NB4 (cell line): ENCODE results near the gene HSPBP1.

Experiments
- POLR2A ChIP-seq: IDR thresholded peaks from 2 replicates; pipeline ENCODE4 v1.6.1; 2011; ENCODE audit warnings: mild to moderate bottlenecking; ENCODE audit not compliant: insufficient read length; ENCODE audit errors: extremely low read depth
- TF ChIP-seq, protein P1 (sequence below): IDR thresholded peaks from one replicate; pipeline ENCODE4 v1.5.1; 2012; ENCODE audit warnings: low read depth, low read length

DNA sequence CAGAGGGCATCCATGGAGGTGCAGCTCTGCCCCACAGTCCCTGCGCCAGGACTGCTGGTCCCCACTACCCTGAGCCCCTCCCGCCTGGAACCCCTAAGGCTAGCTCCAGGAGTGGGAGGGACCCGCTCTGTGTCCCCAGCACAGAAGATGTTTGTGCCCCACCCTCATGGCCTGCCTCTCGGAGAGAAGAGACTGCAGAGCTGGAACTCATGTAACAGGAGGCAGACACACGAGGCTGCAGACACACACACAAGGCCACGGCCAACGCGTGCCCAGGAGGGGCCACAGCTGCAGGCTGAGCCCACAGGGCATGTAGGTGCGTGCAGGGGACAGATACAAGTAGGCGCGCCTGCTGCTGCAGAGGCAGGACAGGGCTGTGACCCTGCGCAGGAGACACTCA is 40.9 kb downstream of the HSPBP1 start:
- TF ChIP-seq, protein P1, sequence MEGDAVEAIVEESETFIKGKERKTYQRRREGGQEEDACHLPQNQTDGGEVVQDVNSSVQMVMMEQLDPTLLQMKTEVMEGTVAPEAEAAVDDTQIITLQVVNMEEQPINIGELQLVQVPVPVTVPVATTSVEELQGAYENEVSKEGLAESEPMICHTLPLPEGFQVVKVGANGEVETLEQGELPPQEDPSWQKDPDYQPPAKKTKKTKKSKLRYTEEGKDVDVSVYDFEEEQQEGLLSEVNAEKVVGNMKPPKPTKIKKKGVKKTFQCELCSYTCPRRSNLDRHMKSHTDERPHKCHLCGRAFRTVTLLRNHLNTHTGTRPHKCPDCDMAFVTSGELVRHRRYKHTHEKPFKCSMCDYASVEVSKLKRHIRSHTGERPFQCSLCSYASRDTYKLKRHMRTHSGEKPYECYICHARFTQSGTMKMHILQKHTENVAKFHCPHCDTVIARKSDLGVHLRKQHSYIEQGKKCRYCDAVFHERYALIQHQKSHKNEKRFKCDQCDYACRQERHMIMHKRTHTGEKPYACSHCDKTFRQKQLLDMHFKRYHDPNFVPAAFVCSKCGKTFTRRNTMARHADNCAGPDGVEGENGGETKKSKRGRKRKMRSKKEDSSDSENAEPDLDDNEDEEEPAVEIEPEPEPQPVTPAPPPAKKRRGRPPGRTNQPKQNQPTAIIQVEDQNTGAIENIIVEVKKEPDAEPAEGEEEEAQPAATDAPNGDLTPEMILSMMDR: no peak
- no peak for TF ChIP-seq POLR2A
